Esophagus squamous epithelium (tissue), 5 donors: ENCODE data around the gene SPATS2L. TPM values are rescaled to one million over a fixed set of nuclear protein-coding genes. Genes with fewer than 3 reads are reported as not detected.
A peak's percentile ranks its signal among the peaks of the same experiment; 100 is the strongest.

Experiments
- DNase-seq: peaks from one replicate; lab custom pipeline; 2025; lab: John Stamatoyannopoulos, UW
- H3K27ac ChIP-seq, 4 donors: fragments of 200-600 bp; sonication (generic); one replicate each; pipeline ENCODE4 v1.5.1; 2016 to 2019; ENCODE audit warnings: mild to moderate bottlenecking in 1 of 4
- H3K27me3 ChIP-seq, 4 donors: fragments of 200-600 bp; sonication (generic); 1 replicate in 3 of 4; 2 replicates in 1 of 4; pipeline versions ENCODE4 v1.5.1 to v1.6.0; 2017 to 2021; ENCODE audit warnings: antibody characterized with exemption in 1 of 4
- H3K36me3 ChIP-seq, 3 donors: fragments of 200-600 bp; sonication (generic); one replicate each; pipeline ENCODE4 v1.5.1; 2016 to 2019
- H3K4me1 ChIP-seq, 3 donors: fragments of 200-600 bp; sonication (generic); one replicate each; pipeline ENCODE4 v1.5.1; 2017 to 2019
- H3K4me3 ChIP-seq, 4 donors: fragments of 200-600 bp; sonication (generic); 1 replicate in 3 of 4; 2 replicates in 1 of 4; pipeline ENCODE4 v1.5.1; 2016 to 2019; ENCODE audit warnings: mild to moderate bottlenecking in 2 of 4, moderate library complexity in 1 of 4
- H3K9me3 ChIP-seq, 3 donors: fragments of 200-600 bp; sonication (generic); one replicate each; pipeline ENCODE4 v1.5.1; 2016 to 2019
- POLR2A ChIP-seq, 4 donors: fragments of 450-650 bp; IDR thresholded peaks; one replicate each; pipeline ENCODE4 v1.6.1; 2017; ENCODE audit warnings: antibody characterized with exemption in 4 of 4, mild to moderate bottlenecking in 4 of 4, moderate library complexity in 3 of 4
- WGBS, 2 donors: methylation state at CpG; one replicate each; pipeline ENCODE4 v1.1.5; 2018; 5-methylcytosine and 5-hydroxymethylcytosine counted together
- intact Hi-C: fragments of 100-400 bp; cut with DNase I; formaldehyde crosslinking; loops from one replicate; pipeline ENCODE4 v1.15.0; 2022
- total RNA-seq, 4 donors: library from RNA; depleted of rRNA; stranded (reverse); fragments of >200 nt; gene quantifications; one replicate each; pipeline ENCODE4 v1.1.0, GENCODE V29; 2016
- TF ChIP-seq, protein P1 (sequence below), 6 experiments: fragments of 450-650 bp in 4 of 6; fragments of 200-600 bp in 2 of 6; sonication (generic) in 2 of 6; IDR thresholded peaks; one replicate each; pipeline ENCODE4 v1.5.1; 2016 to 2019; ENCODE audit warnings: antibody characterized with exemption in 6 of 6, mild to moderate bottlenecking in 4 of 6, moderate library complexity in 4 of 6
- donor health status: DM: yes; HTN: yes; CAD: no.

Gene SPATS2L
- total RNA-seq, 4 donors from 2014 or later, result 53.2 to 91.9 (median 68.3) TPM

DNA sequence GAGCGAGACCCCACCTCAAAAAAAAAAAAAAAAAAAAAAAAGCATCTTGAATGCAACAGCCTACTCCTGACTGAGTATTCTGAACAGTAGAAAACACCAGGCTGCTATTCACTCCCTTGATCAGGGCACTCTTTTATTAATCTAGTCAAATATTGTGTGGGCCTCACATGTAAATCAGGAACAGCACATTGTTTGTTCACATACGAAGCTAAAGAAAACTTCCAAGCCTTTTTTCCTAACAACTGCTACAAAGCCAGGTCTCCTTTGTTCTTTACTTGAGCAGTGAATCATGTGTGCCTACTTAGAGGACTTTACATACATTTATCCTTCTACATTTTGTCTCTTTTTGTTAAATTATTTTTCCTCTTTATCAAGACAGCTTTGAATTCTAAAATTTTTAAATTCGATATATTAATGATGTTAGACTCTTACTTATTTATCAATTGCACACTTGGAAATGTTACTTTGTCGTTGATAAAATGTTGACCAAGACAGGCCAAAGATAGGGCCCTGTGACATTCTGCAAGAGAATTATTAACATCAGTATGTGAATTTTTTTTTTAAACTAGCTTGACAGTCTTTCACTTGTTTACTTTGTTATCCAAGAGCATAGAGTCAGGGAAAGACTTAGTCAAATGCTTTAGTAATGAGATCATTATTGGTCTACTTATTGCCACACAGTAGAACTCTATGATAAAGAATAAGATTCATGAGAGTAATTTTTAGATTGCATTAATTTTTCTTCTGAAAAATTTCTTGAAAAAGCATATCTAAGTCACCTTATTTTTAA lies 13.2 kb downstream of the SPATS2L start:
- no peak for TF ChIP-seq POLR2A (IDR thresholded peaks at IDR 0.05)
- TF ChIP-seq, protein P1, sequence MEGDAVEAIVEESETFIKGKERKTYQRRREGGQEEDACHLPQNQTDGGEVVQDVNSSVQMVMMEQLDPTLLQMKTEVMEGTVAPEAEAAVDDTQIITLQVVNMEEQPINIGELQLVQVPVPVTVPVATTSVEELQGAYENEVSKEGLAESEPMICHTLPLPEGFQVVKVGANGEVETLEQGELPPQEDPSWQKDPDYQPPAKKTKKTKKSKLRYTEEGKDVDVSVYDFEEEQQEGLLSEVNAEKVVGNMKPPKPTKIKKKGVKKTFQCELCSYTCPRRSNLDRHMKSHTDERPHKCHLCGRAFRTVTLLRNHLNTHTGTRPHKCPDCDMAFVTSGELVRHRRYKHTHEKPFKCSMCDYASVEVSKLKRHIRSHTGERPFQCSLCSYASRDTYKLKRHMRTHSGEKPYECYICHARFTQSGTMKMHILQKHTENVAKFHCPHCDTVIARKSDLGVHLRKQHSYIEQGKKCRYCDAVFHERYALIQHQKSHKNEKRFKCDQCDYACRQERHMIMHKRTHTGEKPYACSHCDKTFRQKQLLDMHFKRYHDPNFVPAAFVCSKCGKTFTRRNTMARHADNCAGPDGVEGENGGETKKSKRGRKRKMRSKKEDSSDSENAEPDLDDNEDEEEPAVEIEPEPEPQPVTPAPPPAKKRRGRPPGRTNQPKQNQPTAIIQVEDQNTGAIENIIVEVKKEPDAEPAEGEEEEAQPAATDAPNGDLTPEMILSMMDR (IDR thresholded peaks at IDR 0.05), result no peak
- WGBS, 2 donors, result 63 to 66% methylated on average over 4 of the region's 4 CpGs
- H3K9me3 ChIP-seq, result no peaks in the 10 kb centered on the region
- H3K4me1 ChIP-seq, result peaks cover 10 to 97% (median 35%) of the 10 kb centered on the region in 3 donors
- H3K27ac ChIP-seq, result peak overlapping the region in 3 of 4 donors; percentile 5 to 44 (median 13)
- no peak overlapping the region for H3K4me3 ChIP-seq
- H3K27me3 ChIP-seq, result no peaks in the 10 kb centered on the region
- no peaks in the 10 kb centered on the region for H3K36me3 ChIP-seq
- DNase-seq, result no peak
- intact Hi-C loops, result loop anchor here (10.0 kb wide), 1 partner anchor 335 kb away; no protein-coding TSS in a partner anchor

DNA sequence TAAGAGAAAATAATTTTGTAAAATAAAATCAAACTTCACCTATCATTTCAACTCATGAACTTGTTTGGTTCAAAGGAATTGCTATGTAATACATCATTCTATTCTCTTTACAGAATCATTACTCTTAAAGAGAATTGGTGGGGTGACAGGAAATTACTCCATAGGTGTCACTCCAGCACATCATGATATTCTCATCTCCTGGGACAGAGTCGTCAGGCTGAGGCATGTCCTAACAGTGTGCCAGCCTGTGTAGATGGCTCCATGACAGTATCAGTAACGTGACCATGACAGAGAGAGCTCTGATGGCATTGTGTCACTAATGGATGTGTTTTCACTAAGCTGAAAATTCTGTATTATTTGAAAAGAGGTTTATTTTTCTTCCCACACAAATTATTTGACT lies 13.9 kb downstream of the SPATS2L start:
- H3K4me3 ChIP-seq, result no peak overlapping the region
- H3K9me3 ChIP-seq, result no peaks in the 10 kb centered on the region
- peaks cover 5 to 91% (median 35%) of the 10 kb centered on the region in 3 donors for H3K4me1 ChIP-seq
- TF ChIP-seq, protein P1 (IDR thresholded peaks at IDR 0.05), result no peak
- TF ChIP-seq POLR2A (IDR thresholded peaks at IDR 0.05), result no peak
- H3K27me3 ChIP-seq, result no peaks in the 10 kb centered on the region
- WGBS, 2 donors, result 23 to 43% methylated on average over 2 of the region's 2 CpGs
- no peak for DNase-seq
- intact Hi-C loops, result no loop called here
- peak overlapping the region in 1 of 4 donors; percentile 13 for H3K27ac ChIP-seq
- no peaks in the 10 kb centered on the region for H3K36me3 ChIP-seq

DNA sequence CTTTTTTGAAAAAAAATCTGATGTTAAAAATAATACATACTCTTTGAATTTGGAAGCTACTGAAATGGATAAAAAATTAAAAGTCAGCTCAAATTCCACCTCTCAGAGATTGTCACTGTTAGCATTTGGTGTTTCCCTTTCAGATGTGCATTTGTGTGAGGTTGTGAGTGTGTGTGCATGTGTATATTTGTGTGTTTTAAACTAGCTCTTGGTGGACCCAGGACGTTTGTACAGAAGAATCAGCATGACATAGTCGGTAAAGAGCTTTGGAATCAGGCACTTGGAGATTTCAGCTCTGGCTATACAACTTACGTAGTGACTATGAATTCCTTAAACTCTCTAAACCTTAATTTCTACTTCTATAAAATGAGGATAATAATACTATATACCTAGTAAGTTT lies 14.5 kb downstream of the SPATS2L start:
- peaks cover 5 to 85% (median 35%) of the 10 kb centered on the region in 3 donors for H3K4me1 ChIP-seq

DNA sequence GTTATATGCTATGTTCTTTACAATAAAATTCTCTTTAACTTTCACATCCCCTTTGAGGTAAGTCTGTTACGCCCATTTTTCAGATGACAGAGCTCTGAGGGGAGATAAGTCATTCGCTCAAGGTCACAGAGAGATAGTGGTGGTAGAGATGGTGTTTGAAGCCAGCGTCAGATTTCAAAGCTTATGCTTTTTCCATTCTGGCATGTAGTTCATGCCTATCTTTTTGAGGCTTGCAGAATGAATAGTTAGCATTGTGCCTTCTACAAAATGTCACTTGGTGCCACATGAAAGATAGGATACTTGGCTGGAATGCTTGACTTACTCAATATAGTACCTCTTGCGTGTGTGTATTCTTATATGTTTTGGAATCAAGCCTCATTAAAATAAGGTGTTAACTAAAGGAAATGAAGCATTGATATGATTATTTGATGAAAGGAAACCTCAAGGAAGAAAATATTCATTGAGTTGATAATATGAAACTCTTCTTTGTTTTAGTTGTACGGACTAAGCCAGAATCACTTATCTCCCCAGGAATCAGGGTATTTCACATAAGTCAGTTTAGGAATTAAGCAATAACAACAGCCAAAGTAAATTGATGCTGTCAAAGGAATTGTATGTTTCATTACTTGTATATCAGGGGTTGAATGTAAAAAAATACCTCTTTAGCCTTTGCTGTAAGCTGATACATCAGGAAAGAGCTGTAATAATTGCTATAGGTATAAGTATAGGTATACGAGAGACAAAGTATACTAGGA lies 15.5 kb downstream of the SPATS2L start:
- Histone ChIP-seq H3K4me1 (peaks cover 5 to 75% (median 26%) of the 10 kb centered on the region in 3 donors), H3K4me3 (no peak overlapping the region), H3K27me3 (no peaks in the 10 kb centered on the region), H3K36me3 (no peaks in the 10 kb centered on the region), H3K9me3 (no peaks in the 10 kb centered on the region), H3K27ac (peak overlapping the region in 2 of 4 donors; percentile 4 to 49)
- WGBS, 2 donors, result 51 to 52% methylated on average over 6 of the region's 6 CpGs
- no peak for TF ChIP-seq POLR2A (IDR thresholded peaks at IDR 0.05)
- TF ChIP-seq, protein P1 (IDR thresholded peaks at IDR 0.05), result no peak
- DNase-seq, result no peak
- intact Hi-C loops, result no loop called here

More for the DNA sequence above, 14.5 kb downstream of the SPATS2L start:
- TF ChIP-seq, protein P1 (IDR thresholded peaks at IDR 0.05), result no peak
- no peak for TF ChIP-seq POLR2A (IDR thresholded peaks at IDR 0.05)
- 71 to 78% methylated on average over 3 of the region's 3 CpGs for WGBS, 2 donors
- Histone ChIP-seq H3K27me3 (no peaks in the 10 kb centered on the region), H3K9me3 (no peaks in the 10 kb centered on the region), H3K36me3 (no peaks in the 10 kb centered on the region), H3K4me3 (no peak overlapping the region), H3K27ac (no peak overlapping the region)
- no peak for DNase-seq
- intact Hi-C loops, result no loop called here

DNA sequence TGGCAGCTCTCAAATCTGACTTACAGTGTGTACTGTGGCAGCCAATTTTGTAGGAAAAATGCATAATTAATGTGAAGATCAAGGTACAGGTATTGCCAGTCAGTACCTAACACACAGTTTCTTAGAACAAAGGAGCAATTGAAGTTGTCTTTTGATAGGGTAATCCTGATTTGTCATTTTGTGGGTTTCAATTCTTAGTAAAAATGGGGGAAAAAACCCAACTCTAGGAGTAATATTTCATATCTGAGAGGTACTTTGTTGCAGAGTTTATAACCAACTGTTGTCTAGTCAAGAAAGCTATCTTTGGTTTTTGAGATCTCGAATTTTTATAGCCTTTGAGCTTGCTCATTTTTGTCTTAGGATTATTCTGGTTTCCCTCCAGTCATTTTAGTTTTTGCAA lies 16.1 kb downstream of the SPATS2L start:
- H3K4me1 ChIP-seq, result peaks cover 5 to 69% (median 19%) of the 10 kb centered on the region in 3 donors
- TF ChIP-seq, protein P1 (IDR thresholded peaks at IDR 0.05), result no peak
- TF ChIP-seq POLR2A (IDR thresholded peaks at IDR 0.05), result no peak
- H3K27ac ChIP-seq, result peak overlapping the region in 2 of 4 donors; percentile 4 to 49
- 20 to 45% methylated on average over 1 of the region's 1 CpG for WGBS, 2 donors
- H3K9me3 ChIP-seq, result no peaks in the 10 kb centered on the region
- no peaks in the 10 kb centered on the region for H3K36me3 ChIP-seq
- intact Hi-C loops, result no loop called here
- no peaks in the 10 kb centered on the region for H3K27me3 ChIP-seq
- no peak for DNase-seq
- no peak overlapping the region for H3K4me3 ChIP-seq
